HepG2 (cell line): Measurements from ENCODE around the gene SUN1. TPM values are rescaled to one million over a fixed set of nuclear protein-coding genes. Genes with fewer than 3 reads are reported as not detected.

ENCODE experiments used
- HMGA1 ChIP-seq: sonication (generic); formaldehyde crosslinking; conservative IDR thresholded peaks from 2 replicates; pipeline ENCODE4 v1.4.0; 2020; ENCODE audit warnings: missing genetic modification reagents
- KDM5B ChIP-seq: sonication (generic); formaldehyde crosslinking; IDR thresholded peaks from 2 replicates; pipeline ENCODE4 v1.4.0; 2020; ENCODE audit warnings: missing genetic modification reagents, mild to moderate bottlenecking, borderline replicate concordance
- KMT2A ChIP-seq: sonication (generic); formaldehyde crosslinking; IDR thresholded peaks from 2 replicates; pipeline ENCODE4 v1.4.0; 2020; ENCODE audit warnings: missing genetic modification reagents
- MEIS1 ChIP-seq: sonication (generic); formaldehyde crosslinking; IDR thresholded peaks from 2 replicates; pipeline ENCODE4 v1.9.0; 2021; ENCODE audit warnings: mild to moderate bottlenecking, missing genetic modification reagents, moderate library complexity, borderline replicate concordance
- NFIB ChIP-seq: sonication (generic); formaldehyde crosslinking; IDR thresholded peaks from 2 replicates; pipeline ENCODE4 v1.9.0; 2021; ENCODE audit warnings: missing genetic modification reagents, mild to moderate bottlenecking, borderline replicate concordance
- NR0B2 ChIP-seq: sonication (generic); formaldehyde crosslinking; IDR thresholded peaks from 2 replicates; pipeline ENCODE4 v1.4.0; 2020; ENCODE audit warnings: mild to moderate bottlenecking, missing genetic modification reagents
- NR2F6 ChIP-seq, 2 experiments: IDR thresholded peaks; 2 replicates each; pipeline ENCODE4 v1.6.1; 2016; ENCODE audit warnings: antibody characterized with exemption in 1 of 2, mild to moderate bottlenecking in 1 of 2
- NR3C1 ChIP-seq: sonication (generic); formaldehyde crosslinking; IDR thresholded peaks from 2 replicates; pipeline ENCODE4 v1.4.0; 2020; ENCODE audit warnings: missing genetic modification reagents
- PLRG1 ChIP-seq: fragments of 450-650 bp; conservative IDR thresholded peaks from 2 replicates; pipeline ENCODE4 v1.6.1; 2016
- SMC3 ChIP-seq: IDR thresholded peaks from 2 replicates; pipeline ENCODE4 v1.6.1; 2011; ENCODE audit warnings: low read length, improper control_type of control experiment
- SRSF4 ChIP-seq: fragments of 200-400 bp; formaldehyde crosslinking; IDR thresholded peaks from one replicate; pipeline ENCODE4 v1.6.1; 2018; ENCODE audit warnings: mild to moderate bottlenecking, low read depth, low read length, moderate library complexity; ENCODE audit not compliant: poor library complexity, severe bottlenecking
- STAG1 ChIP-seq: sonication (generic); formaldehyde crosslinking; IDR thresholded peaks from 2 replicates; pipeline ENCODE4 v1.4.0; 2020; ENCODE audit warnings: missing genetic modification reagents
- TCF7L2 ChIP-seq: IDR thresholded peaks from 2 replicates; pipeline ENCODE4 v1.6.1; 2011; ENCODE audit warnings: mild to moderate bottlenecking, low read depth, low read length, moderate library complexity
- TFAP4 ChIP-seq: sonication (generic); IDR thresholded peaks from 2 replicates; pipeline ENCODE4 v1.6.1; 2016; ENCODE audit warnings: low read depth, borderline replicate concordance
- YEATS4 ChIP-seq: sonication (generic); formaldehyde crosslinking; IDR thresholded peaks from 2 replicates; pipeline ENCODE4 v1.4.0; 2020; ENCODE audit warnings: missing genetic modification reagents, borderline replicate concordance
- ZFX ChIP-seq: sonication (generic); formaldehyde crosslinking; IDR thresholded peaks from 2 replicates; pipeline ENCODE4 v1.4.0; 2020; ENCODE audit warnings: mild to moderate bottlenecking, low read depth, missing genetic modification reagents, moderate library complexity
- ZNF10 ChIP-seq: sonication (generic); formaldehyde crosslinking; IDR thresholded peaks from 2 replicates; pipeline ENCODE4 v1.4.0; 2020; ENCODE audit warnings: mild to moderate bottlenecking, low read depth, missing genetic modification reagents, borderline replicate concordance
- ZNF460 ChIP-seq: sonication (generic); formaldehyde crosslinking; IDR thresholded peaks from 2 replicates; pipeline ENCODE4 v1.5.1; 2020; ENCODE audit warnings: missing genetic modification reagents, mild to moderate bottlenecking, borderline replicate concordance
- ZNF777 ChIP-seq: sonication (generic); formaldehyde crosslinking; IDR thresholded peaks from 2 replicates; pipeline ENCODE4 v1.4.0; 2020; ENCODE audit warnings: missing genetic modification reagents
- polyA plus RNA-seq, 8 experiments: library from polyadenylated mRNA; depleted of rRNA in 3 of 8; stranded (reverse) in 7 of 8; unstranded in 1 of 8; fragments of >200 nt; fragmentation: Illumina TruSeq in 4 of 8; extraction: Trizol in 4 of 8; gene quantifications; 2 replicates each; pipeline versions ENCODE4 v1.2.1 to v1.2.3, GENCODE V29; 2011 to 2016; ENCODE audit warnings: low read depth in 4 of 8, missing spikeins in 1 of 8, mixed read lengths in 1 of 8; ENCODE audit not compliant: insufficient read depth in 1 of 8
- total RNA-seq, 5 experiments: library from RNA; depleted of rRNA; stranded (reverse); fragments of >200 nt; fragmentation: Illumina TruSeq; extraction: Trizol; gene quantifications; 2 replicates each; pipeline ENCODE4 v1.2.3, GENCODE V29; 2016; ENCODE audit warnings: low read depth in 1 of 5
- TF ChIP-seq, protein P1 (sequence below): sonication (generic); formaldehyde crosslinking; IDR thresholded peaks from 2 replicates; pipeline ENCODE4 v1.9.0; 2021; ENCODE audit warnings: missing genetic modification reagents, borderline replicate concordance
- TF ChIP-seq, protein P2 (sequence below): sonication (generic); formaldehyde crosslinking; IDR thresholded peaks from 2 replicates; pipeline ENCODE4 v1.5.0; 2020; ENCODE audit warnings: mild to moderate bottlenecking, missing genetic modification reagents, moderate library complexity
- TF ChIP-seq, protein P3 (sequence below): sonication (generic); formaldehyde crosslinking; IDR thresholded peaks from 2 replicates; pipeline ENCODE4 v1.5.1; 2020; ENCODE audit warnings: missing genetic modification reagents, mild to moderate bottlenecking, borderline replicate concordance
- TF ChIP-seq, protein P4 (sequence below): sonication (generic); formaldehyde crosslinking; IDR thresholded peaks from 2 replicates; pipeline ENCODE4 v1.4.0; 2020; ENCODE audit warnings: mild to moderate bottlenecking, missing genetic modification reagents

SUN1 gene
- total and polyA plus RNA-seq, 2 of the 13 experiments (the other 11 are each of a cell fraction or from before 2014, with no cell fraction given), result 47.0 to 126 TPM

GRCh38 chr7:836429-836828, 4.2 kb downstream of the SUN1 start (continued):
- TF ChIP-seq, protein P1, sequence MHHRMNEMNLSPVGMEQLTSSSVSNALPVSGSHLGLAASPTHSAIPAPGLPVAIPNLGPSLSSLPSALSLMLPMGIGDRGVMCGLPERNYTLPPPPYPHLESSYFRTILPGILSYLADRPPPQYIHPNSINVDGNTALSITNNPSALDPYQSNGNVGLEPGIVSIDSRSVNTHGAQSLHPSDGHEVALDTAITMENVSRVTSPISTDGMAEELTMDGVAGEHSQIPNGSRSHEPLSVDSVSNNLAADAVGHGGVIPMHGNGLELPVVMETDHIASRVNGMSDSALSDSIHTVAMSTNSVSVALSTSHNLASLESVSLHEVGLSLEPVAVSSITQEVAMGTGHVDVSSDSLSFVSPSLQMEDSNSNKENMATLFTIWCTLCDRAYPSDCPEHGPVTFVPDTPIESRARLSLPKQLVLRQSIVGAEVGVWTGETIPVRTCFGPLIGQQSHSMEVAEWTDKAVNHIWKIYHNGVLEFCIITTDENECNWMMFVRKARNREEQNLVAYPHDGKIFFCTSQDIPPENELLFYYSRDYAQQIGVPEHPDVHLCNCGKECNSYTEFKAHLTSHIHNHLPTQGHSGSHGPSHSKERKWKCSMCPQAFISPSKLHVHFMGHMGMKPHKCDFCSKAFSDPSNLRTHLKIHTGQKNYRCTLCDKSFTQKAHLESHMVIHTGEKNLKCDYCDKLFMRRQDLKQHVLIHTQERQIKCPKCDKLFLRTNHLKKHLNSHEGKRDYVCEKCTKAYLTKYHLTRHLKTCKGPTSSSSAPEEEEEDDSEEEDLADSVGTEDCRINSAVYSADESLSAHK (CRISPR knock-in tag), result no peak
- TF ChIP-seq, protein P2, sequence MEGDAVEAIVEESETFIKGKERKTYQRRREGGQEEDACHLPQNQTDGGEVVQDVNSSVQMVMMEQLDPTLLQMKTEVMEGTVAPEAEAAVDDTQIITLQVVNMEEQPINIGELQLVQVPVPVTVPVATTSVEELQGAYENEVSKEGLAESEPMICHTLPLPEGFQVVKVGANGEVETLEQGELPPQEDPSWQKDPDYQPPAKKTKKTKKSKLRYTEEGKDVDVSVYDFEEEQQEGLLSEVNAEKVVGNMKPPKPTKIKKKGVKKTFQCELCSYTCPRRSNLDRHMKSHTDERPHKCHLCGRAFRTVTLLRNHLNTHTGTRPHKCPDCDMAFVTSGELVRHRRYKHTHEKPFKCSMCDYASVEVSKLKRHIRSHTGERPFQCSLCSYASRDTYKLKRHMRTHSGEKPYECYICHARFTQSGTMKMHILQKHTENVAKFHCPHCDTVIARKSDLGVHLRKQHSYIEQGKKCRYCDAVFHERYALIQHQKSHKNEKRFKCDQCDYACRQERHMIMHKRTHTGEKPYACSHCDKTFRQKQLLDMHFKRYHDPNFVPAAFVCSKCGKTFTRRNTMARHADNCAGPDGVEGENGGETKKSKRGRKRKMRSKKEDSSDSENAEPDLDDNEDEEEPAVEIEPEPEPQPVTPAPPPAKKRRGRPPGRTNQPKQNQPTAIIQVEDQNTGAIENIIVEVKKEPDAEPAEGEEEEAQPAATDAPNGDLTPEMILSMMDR (CRISPR knock-in tag), result peak; percentile 77
- TF ChIP-seq TCF7L2 (no peak), KDM5B (CRISPR knock-in tag) (no peak), ZFX (CRISPR knock-in tag) (peak; percentile 29; the same call in 1 of the 2 replicates), KMT2A (CRISPR knock-in tag) (peak; percentile 43; the same call in 1 of the 2 replicates), YEATS4 (CRISPR knock-in tag) (no peak), HMGA1 (CRISPR knock-in tag) (no peak), SRSF4 (no peak), MEIS1 (no peak), ZNF460 (CRISPR knock-in tag) (no peak), NR0B2 (CRISPR knock-in tag) (no peak), NFIB (no peak), ZNF777 (CRISPR knock-in tag) (no peak), TFAP4 (0 out of 2 replicates have a peak, but pooled peaks have one; percentile 27), NR3C1 (CRISPR knock-in tag) (no peak), PLRG1 (no peak), NR2F6 (IDR thresholded peaks at IDR 0.05) (no peak), NR2F6 (CRISPR knock-in tag; IDR thresholded peaks at IDR 0.05) (no peak), ZNF10 (CRISPR knock-in tag) (no peak), STAG1 (peak; percentile 55), SMC3 (peak; percentile 48)
- TF ChIP-seq, protein P3, sequence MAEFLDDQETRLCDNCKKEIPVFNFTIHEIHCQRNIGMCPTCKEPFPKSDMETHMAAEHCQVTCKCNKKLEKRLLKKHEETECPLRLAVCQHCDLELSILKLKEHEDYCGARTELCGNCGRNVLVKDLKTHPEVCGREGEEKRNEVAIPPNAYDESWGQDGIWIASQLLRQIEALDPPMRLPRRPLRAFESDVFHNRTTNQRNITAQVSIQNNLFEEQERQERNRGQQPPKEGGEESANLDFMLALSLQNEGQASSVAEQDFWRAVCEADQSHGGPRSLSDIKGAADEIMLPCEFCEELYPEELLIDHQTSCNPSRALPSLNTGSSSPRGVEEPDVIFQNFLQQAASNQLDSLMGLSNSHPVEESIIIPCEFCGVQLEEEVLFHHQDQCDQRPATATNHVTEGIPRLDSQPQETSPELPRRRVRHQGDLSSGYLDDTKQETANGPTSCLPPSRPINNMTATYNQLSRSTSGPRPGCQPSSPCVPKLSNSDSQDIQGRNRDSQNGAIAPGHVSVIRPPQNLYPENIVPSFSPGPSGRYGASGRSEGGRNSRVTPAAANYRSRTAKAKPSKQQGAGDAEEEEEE (CRISPR knock-in tag), result no peak
- TF ChIP-seq, protein P4, sequence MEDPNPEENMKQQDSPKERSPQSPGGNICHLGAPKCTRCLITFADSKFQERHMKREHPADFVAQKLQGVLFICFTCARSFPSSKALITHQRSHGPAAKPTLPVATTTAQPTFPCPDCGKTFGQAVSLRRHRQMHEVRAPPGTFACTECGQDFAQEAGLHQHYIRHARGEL, result no peak
